GM19025 (cell line): Measurements from ENCODE around the gene CHD1.
"Not testable (repeated sequence)": the region's sequence is repeated elsewhere in the genome, so short reads cannot be mapped to it uniquely, and the experiment has no call there.

Experiments used
- ATAC-seq: cut with Tn5 transposase; IDR thresholded peaks from one replicate; pipeline ENCODE4 v1.9.1; 2021; ENCODE audit warnings: mild to moderate bottlenecking, low read depth, moderate library complexity; ENCODE audit not compliant: unreplicated experiment

The CHD1 gene

DNA sequence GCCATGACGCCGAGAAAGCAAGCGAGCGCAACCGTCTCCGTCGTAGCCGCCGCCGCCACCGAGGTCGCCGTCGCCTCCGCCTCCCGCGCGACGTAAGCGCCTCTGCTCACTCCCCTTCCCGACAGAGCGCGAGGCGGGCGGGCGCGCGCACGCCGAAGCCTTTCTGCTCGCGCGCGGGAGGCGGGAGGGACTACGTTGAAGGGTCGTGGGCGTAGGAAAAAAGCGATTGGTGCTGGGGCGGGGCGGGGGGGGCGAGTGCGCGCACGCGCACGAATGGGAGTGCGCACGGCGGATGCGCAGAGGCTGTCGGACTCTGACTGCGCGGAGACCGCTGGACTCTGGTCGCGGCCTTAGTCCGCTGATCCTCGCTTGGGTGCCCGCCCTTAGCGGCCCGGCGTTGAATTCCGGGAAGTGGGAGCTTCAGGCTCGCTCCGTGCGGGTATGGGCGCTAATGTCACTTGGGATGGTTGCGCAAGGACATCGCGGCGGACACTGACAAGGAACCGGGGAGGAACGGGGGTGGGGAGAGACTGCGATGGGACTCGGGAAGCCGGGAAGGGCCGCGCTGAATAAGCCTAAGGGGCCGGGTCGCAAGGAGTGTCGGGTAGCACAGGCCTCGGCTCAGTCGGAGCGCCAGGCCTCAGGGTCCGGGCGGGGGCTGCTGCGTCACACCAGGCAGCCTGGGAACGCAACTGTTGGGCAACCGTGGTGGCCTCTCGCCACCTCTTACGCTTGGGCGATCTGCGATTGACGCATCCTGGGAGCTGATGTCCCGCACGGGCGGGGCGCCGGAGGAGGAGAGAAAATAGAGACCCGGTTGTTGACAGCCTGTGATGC is at the start of gene CHD1:
TSS of gene CHD1 (minus strand) at position 135 of the 837 bp plus-strand sequence. CDS start 2,621 bp downstream, outside the sequence.
- ATAC-seq: peak; percentile 53

DNA sequence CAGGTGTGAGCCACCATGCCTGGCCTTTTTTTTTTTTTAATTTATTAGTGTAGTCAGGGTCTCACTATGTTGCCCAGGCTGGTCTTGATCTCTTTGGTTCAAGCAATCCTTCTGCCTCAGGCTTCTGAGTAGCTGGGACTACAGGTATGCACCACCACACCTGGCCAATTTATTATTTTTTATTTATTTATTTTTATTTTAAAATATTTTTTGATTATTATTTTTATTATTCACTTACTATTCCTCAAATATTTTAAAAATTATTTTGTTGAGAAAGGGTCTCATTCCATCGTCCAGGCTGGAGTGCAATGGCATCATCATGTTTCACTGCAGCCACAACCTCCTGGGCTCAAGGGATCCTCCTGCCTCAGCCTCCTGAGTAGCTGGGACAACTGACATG is 49.7 kb upstream of the CHD1 start:
- no peak for ATAC-seq

DNA sequence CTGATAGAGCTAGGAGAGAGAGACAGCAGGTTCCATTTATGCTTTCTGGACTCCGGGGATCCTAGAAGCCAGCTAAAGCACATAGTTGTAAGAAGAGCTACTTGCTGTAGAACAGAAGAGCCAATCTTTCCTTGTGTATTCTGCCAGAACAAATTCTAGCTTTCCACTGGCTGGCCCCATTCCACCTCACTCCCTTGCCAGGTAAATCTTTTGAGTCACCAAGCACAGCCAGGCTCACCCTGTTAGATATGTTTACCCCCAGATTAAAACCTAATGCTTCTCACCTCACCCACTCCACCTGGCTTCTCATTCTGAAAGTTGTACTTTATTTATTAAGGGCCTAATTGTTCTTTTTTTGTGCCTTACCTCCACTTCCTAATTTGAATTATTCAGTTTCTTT is 48.9 kb upstream of the CHD1 start:
- ATAC-seq: no peak

DNA sequence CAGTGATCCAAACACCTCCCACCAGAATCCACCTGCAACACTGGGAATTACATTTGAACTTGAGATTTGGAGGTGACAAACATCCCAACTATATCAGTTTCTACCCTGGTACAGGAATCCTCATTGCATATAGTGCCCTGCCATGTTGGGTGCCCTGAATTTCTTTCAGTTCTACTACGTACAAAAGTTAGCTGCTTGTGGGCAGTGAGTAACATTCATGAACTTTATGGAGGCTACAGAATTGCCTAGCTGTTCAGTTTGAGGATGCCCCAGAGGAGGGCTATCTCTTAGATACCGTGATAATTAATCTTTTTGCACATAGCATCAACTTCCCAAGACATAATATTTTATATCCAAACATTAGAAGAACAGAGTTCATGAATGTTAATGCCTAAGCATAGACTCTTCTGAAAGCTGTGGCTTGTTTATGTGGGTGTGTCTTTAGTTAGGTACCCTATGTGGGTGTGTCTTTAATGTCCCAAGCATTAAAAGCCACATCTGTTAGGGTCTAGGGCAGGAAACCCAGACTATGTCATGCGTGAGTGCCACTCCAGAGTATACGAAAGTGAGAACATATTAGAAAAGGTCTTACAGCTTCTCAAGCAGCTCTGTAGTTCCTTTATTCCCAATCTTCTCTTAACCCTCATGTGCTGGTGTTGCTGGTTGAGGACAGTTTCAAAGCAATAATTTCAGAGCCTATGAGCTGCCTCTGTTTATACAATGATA is 47.0 kb upstream of the CHD1 start:
- no peak for ATAC-seq

DNA sequence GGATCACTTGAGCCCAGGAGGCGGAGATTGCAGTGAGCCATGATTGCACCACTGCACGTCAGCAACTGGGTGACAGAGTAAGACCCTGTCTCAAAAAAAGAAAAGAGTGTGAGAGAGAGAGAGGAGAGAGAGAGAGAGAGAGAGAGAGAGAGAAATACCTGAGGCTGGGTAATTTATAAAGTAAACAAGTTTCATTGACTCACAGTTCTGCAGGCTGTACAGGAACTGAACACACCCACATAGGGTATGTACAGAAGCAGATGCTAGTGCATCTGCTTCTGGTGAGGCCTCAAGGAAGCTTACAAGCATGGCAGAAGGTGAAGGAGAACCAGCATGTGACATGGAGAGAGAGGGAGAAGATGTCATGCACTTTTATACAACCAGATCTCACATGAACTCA is 46.4 kb upstream of the CHD1 start:
- no peak for ATAC-seq

DNA sequence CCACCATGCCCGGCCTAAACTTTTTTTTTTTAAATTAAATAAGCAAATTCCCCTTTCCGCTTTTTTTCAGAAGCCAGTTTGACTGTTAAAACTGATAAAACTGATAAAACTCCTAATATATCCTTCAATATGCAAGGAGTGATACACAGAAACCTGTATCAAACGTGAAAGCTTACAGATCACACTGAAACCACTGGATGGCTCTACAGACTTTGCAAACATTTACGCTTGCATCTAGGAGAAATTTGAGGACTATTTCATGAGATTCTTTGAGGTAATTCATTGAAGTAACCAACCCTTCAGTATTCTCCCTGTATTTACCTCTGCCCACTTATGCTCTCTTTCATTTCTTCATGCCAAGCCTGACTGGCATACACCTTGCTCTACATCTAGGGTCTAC is 40.6 kb upstream of the CHD1 start:
- ATAC-seq: no peak

DNA sequence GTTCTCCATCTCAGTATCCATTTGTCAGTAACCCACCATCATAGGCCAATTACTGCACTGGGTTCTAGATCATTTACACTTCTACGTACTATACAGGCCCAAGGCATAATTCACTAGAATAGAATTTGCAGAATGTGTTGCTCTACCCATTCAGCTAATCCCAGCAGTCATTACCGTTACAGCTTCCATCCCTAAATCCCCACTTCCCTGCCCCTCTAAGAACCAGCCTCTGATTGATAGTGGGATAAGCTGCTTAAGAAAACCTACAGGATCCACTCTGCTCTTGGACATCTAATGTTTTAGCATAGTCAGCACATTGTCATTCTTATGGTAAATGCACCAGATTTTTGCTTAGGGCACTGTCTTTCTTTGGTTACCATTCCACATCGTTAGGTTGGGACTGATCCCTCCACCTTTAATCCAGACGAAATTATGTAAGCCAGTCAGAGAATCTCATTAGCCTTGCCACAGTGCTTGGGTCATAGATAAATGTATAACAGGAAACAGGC is 39.3 kb upstream of the CHD1 start:
- ATAC-seq: no peak

DNA sequence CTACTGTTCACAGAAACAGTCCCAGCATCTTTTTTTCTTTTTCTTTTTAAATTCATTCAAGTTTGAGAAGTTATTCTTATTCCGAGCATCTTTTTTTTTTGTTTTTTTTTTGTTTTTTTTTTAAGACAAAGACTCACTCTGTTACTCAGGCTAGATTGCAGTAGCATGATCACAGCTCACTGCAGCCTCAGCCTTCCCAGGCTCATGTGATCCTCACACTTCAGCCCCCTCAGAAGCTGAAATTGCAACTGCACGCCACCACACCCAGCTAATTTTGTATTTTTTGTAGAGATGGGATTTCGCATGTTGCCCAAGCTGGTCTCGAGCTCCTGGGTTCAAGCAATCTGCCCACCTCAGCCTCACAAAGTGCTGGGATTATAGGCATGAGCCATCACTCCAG is 36.4 kb upstream of the CHD1 start:
- no peak for ATAC-seq

DNA sequence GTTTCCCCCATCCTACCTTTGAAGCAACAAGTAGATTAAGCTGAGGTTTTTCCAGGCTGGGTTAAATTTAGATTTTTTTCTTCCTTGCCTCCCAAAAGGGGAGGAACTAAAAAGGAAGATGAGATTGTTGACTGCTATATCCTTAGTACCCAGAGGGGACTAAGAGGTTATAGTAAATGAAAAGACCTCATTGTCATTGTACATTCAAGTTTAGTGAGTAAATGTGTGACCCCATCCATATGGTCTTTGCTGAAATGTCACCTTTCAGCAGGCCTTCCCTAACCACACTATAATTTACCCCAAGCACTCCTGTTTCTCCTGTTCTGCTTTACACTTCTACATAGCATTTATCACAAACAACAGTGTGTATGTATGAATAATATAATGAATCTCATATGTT is 35.8 kb upstream of the CHD1 start:
- no peak for ATAC-seq

DNA sequence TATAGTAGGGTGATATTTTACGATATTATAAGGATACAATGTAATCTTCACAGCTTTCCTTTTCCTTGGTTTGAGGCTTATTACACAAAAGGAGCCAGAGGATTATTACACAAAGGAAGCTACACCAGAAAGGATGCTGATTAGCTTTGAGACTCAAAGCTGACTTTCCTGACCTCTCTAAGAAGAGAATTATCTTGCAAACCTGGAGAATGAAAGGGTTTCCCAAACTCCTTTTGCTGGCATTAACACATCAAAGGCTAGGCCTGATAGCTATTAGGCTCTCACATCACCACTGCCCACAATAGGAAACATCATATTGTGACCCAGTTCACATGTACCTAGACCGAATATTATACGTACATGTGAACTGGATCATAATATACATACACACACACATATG is 34.2 kb upstream of the CHD1 start:
- no peak for ATAC-seq

DNA sequence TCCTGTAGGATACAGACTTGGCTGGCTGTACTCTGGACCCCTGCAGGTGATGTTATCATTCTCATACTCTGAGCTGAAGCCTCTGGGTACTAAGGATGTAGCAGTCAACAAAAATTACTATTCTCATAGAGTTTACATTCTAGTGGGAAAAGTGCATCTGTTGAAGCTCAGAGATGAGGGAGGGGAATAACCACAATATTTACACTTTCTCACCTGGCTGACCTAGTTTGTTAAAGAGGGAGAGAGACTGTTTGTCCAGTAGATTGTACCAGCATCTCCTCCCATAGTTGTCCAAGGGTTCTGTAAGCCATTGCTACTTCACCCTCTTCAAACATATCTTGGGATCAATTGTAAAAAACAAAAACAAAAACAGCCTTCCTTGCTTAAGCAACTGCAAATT is 33.8 kb upstream of the CHD1 start:
- no peak for ATAC-seq

DNA sequence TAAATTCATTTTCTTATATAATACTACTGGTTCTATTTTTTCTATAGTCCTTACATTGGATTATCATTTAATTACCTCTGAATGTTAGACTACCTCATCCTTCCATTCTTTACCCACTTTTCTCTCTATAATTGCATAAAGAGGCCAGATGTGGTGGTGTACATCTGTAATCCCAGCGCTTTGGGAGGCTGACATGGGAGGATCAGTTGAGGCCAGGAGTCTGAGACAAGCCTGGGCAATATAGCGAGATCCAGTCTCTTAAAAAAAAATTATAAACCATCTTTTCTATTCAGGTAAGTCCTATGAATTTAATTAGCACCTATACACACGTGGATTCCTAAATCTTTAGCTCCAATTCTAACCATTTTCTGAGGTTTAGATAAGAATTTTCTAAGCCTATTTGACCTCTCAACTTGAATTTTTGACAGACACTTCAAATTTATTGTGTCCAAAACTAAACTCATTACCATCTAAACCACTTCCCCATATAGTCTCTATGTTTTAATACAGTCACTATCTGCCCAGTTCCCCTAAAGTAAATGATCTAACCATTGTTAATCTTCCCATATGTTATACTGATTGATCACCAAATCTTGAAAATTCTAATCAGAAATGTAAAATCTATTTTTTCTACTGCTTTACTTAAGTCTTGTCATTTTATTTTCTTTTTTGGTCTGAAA is 33.0 kb upstream of the CHD1 start:
- no peak for ATAC-seq

DNA sequence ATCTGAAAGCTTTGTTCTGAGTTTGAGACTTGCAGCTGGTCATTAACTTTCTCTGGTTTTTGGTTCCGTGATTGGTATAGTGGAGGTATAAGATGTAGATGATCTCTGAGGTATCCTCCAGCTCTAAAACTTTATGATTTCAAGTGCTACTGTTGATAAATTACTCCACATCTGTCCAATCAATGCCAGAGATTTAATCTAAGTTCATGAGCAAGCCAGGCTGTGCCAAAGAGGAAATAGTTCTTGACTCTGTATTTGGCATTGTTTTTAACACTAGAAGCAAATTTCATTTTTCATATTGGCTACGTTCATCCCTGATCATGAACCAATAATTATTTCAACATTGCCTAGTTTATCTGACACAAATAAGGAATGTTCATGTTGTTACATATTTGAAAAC is 28.5 kb upstream of the CHD1 start:
- ATAC-seq: no peak

DNA sequence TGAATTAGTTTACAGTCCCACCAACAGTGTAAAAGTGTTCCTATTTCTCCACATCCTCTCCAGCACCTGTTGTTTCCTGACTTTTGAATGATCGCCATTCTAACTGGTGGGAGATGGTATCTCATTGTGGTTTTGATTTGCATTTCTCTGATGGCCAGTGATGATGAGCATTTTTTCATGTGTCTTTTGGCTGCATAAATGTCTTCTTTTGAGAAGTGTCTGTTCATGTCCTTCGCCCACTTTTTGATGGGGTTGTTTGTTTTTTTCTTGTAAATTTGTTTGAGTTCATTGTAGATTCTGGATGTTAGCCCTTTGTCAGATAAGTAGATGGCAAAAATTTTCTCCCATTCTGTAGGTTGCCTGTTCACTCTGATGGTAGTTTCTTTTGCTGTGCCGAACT is 27.1 kb upstream of the CHD1 start:
- ATAC-seq: not testable (repeated sequence)

DNA sequence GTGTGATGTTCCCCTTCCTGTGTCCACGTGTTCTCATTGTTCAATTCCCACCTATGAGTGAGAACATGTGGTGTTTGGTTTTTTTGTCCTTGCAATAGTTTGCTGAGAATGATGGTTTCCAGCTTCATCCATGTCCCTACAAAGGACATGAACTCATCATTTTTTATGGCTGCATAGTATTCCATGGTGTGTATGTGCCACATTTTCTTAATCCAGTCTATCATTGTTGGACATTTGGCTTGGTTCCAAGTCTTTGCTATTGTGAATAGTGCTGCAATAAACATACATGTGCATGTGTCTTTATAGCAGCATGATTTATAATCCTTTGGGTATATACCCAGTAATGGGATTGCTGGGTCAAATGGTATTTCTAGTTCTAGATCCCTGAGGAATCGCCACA is 26.7 kb upstream of the CHD1 start:
- not testable (repeated sequence) for ATAC-seq

DNA sequence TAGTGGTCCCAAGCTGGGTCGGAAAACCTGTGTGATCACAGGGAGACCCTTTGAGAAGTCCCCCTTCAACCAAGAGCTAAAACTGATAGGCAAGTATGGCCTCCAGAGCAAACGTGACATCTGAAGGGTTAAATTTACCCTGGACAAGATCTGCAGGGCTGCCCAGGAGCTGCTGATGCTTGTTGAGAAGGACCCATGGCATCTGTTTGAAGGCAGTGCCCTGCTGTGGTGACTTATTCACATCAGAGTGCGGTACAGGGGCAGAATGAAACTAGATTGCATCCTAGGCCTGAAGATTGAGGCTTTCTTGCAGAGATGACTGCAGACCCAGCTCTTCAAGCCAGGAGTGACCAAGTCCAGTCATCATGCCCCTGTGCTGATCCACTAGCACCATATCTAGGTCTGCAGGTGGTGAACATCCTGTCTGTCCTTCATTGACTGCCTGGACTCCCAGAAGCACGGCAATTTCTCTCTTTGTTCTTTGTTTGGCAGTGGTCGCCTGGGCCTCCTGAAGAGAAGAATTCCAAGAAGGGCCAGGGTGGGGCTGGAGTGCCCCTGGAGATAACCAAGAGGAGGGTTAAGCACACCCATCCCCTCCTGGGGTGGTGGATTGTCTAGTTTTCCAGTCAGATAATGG is 25.7 kb upstream of the CHD1 start:
- no peak for ATAC-seq

DNA sequence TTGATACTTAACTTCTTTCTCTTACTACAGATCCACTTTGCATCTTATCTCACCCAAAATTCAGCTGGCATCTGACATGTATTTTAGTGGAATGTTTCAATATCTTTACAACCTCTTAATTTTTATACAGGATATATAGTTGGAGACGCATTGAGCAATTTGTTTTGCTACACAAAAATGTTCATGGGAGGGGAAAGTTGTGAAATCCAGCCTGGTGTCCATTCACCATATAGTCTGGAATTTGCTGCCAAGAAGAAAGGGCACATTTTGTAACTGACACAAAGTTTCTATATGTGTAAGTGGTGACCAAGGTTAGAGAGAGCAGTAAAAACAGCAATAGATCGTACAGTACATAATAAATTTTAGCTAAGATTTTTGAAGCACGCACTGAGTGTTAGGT is 14.0 kb upstream of the CHD1 start:
- ATAC-seq: no peak

DNA sequence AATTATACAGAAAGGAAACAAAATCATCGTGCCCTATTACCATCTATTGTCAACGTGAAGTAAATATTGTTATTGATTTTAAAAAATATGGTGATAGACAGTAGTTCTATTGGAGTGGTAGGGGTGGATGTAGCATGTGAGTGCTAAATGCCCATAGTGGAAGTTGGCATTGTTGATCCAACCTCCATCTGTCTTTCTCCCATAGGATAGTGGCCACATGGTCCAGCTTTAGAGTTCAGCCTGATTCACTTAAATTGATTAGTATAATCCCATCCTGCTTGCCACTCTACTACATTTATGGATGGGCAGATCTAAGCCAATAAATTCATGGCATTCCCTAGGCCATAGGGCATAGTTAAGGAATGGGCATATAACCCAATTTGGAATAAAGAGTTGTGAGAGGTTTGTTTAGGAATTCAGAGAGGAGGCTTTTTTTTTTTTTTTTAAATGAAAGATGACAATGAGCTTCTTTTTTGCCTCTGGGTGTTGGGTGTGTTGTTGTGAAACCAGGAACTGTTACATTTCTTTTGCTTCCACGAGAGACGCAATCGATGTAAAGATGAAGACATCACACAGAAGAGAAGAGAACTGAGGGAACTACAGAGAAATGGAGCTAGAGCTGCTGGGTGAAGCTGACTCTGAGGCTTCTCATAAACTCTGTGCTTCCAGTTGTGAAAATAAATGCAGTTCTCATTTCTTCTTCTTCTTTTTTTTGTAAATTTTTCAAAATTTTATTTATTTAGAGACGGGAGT is 12.5 kb upstream of the CHD1 start:
- no peak for ATAC-seq

DNA sequence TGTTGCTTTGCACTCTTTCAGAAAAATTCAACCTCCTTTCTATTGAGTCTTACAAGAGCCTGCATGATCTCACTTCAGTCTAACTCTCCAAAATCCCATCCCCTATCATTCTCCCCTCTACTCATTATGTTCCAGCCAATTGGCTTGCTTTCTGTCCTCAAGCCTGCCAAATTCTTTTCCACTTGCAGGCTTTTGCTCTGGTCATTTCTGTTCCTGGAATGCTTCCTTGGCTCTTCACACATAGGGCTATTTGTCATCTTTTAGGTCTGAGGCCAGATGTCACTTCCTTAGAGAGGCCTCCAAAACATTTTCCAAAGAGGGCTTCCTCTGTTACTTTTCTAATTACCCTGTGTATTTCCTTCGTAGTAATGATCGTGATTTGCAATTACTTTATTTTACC is 11.8 kb upstream of the CHD1 start:
- no peak for ATAC-seq

DNA sequence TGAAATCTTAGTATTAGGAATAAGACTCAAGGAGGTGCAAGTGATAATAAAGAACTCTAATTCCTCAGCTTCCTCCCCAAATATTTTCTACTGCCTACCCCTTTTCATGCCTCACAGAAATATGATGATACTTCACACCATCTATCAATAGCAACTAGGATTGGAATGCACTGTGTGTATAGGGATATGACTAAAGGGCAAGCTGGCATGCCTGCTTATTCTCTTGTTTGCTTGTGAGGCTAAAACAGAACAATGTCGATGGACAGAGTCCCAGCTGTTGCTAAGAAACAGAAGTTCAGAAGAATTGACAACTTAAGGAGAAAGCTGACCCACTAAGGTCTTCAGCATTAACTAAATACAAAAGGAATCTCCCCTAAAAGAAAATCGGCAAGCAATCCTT is 9.7 kb upstream of the CHD1 start:
- no peak for ATAC-seq
